H9 (cell line): ENCODE results near the gene FBXO21. TPM values are rescaled to one million over a fixed set of nuclear protein-coding genes. Genes with fewer than 3 reads are reported as not detected.
"Not testable (repeated sequence)": the region's sequence is repeated elsewhere in the genome, so short reads cannot be mapped to it uniquely, and the experiment has no call there.

Experiments
- DNase-seq: peaks from one replicate; pipeline ENCODE4 v3.0.0-alpha.2; 2017
- H2AFZ ChIP-seq: one replicate; pipeline ENCODE4 v1.6.1; 2013; ENCODE audit warnings: mild to moderate bottlenecking, low read length, control low read depth, moderate library complexity
- H2AK5ac ChIP-seq: 2 replicates; pipeline ENCODE4 v1.6.1; 2013; ENCODE audit warnings: low read length, control low read depth, mixed read lengths; ENCODE audit not compliant: insufficient read length
- H2BK120ac ChIP-seq: one replicate; pipeline ENCODE4 v1.6.1; 2013; ENCODE audit warnings: low read depth, mild to moderate bottlenecking, low read length, control low read depth, inconsistent platforms; ENCODE audit not compliant: poor library complexity, severe bottlenecking
- H2BK12ac ChIP-seq: 2 replicates; pipeline ENCODE4 v1.6.1; 2013; ENCODE audit warnings: low read length, control low read depth, mixed read lengths, low read depth; ENCODE audit not compliant: insufficient read length
- H2BK15ac ChIP-seq: 2 replicates; pipeline ENCODE4 v1.6.1; 2013; ENCODE audit warnings: low read depth, low read length, control low read depth
- H2BK20ac ChIP-seq: one replicate; pipeline ENCODE4 v1.6.1; 2013; ENCODE audit warnings: low read depth, mild to moderate bottlenecking, low read length, control low read depth, inconsistent platforms; ENCODE audit not compliant: poor library complexity, severe bottlenecking
- H2BK5ac ChIP-seq: 2 replicates; pipeline ENCODE4 v1.6.1; 2013; ENCODE audit warnings: low read length, control low read depth, mixed read lengths; ENCODE audit not compliant: insufficient read length
- H3K14ac ChIP-seq: 2 replicates; pipeline ENCODE4 v1.6.1; 2013; ENCODE audit warnings: low read length, control low read depth; ENCODE audit not compliant: insufficient read depth
- H3K18ac ChIP-seq: 2 replicates; pipeline ENCODE4 v1.6.1; 2013; ENCODE audit warnings: low read depth, mild to moderate bottlenecking, mixed read lengths, low read length, control low read depth; ENCODE audit not compliant: insufficient read length
- H3K23ac ChIP-seq: 2 replicates; pipeline ENCODE4 v1.6.1; 2013; ENCODE audit warnings: low read length, control low read depth, mixed read lengths, low read depth; ENCODE audit not compliant: insufficient read length
- H3K23me2 ChIP-seq: 2 replicates; pipeline ENCODE4 v1.6.1; 2013; ENCODE audit warnings: low read depth, mild to moderate bottlenecking, mixed read lengths, low read length, control low read depth; ENCODE audit not compliant: insufficient read length, poor library complexity, severe bottlenecking
- H3K27ac ChIP-seq: 2 replicates; pipeline ENCODE4 v1.5.1; 2013; ENCODE audit warnings: low read length, control low read depth, mixed read lengths, low read depth; ENCODE audit not compliant: insufficient read length
- H3K27me3 ChIP-seq: 2 replicates; pipeline ENCODE4 v1.6.1; 2013; ENCODE audit warnings: low read length, control low read depth, inconsistent platforms; ENCODE audit not compliant: insufficient read depth
- H3K4ac ChIP-seq: 2 replicates; pipeline ENCODE4 v1.6.1; 2013; ENCODE audit warnings: low read depth, mild to moderate bottlenecking, control low read depth, inconsistent platforms, low read length, moderate library complexity
- H3K4me1 ChIP-seq: 2 replicates; pipeline ENCODE4 v1.6.1; 2013; ENCODE audit warnings: low read length, control low read depth, inconsistent platforms; ENCODE audit not compliant: insufficient read depth
- H3K4me2 ChIP-seq: 2 replicates; pipeline ENCODE4 v1.6.1; 2013; ENCODE audit warnings: low read length, control low read depth, mixed read lengths; ENCODE audit not compliant: insufficient read length, insufficient read depth
- H3K56ac ChIP-seq: 2 replicates; pipeline ENCODE4 v1.6.1; 2013; ENCODE audit warnings: low read depth, mild to moderate bottlenecking, mixed read lengths, low read length, control low read depth; ENCODE audit not compliant: insufficient read length
- H3K79me1 ChIP-seq: 2 replicates; pipeline ENCODE4 v1.6.1; 2013; ENCODE audit warnings: low read depth, mild to moderate bottlenecking, moderate library complexity, low read length, control low read depth, inconsistent platforms; ENCODE audit not compliant: insufficient read depth, poor library complexity, severe bottlenecking
- H3K79me2 ChIP-seq: 2 replicates; pipeline ENCODE4 v1.6.1; 2013; ENCODE audit warnings: low read length, control low read depth, inconsistent platforms; ENCODE audit not compliant: insufficient read depth
- H3K9ac ChIP-seq: 2 replicates; pipeline ENCODE4 v1.6.1; 2013; ENCODE audit warnings: low read length, control low read depth, mixed read lengths; ENCODE audit not compliant: insufficient read length; ENCODE audit errors: extremely low read depth
- H3K9me3 ChIP-seq: one replicate; pipeline ENCODE4 v1.6.1; 2013; ENCODE audit warnings: low read depth, low read length, inconsistent platforms; ENCODE audit not compliant: control insufficient read depth
- H3T11ph ChIP-seq: one replicate; pipeline ENCODE4 v1.6.1; 2013; ENCODE audit warnings: mild to moderate bottlenecking, low read length, control low read depth, inconsistent platforms
- H4K20me1 ChIP-seq: one replicate; pipeline ENCODE4 v1.6.1; 2013; ENCODE audit not compliant: control insufficient read depth, insufficient read length, insufficient read depth
- H4K5ac ChIP-seq: 2 replicates; pipeline ENCODE4 v1.6.1; 2013; ENCODE audit warnings: low read depth, mild to moderate bottlenecking, mixed read lengths, low read length, control low read depth; ENCODE audit not compliant: insufficient read length
- H4K8ac ChIP-seq: replicated peaks from 2 replicates; pipeline ENCODE4 v1.6.1; 2013; ENCODE audit warnings: low read length, control low read depth, mixed read lengths, low read depth; ENCODE audit not compliant: insufficient read length
- H4K91ac ChIP-seq: 2 replicates; pipeline ENCODE4 v1.6.1; 2013; ENCODE audit warnings: low read depth, mild to moderate bottlenecking, moderate library complexity, mixed read lengths, low read length, control low read depth; ENCODE audit not compliant: insufficient read length
- H3K27ac Mint-ChIP-seq, 3 experiments: 2 replicates in 2 of 3; 3 replicates in 1 of 3; pipeline ENCODE4 v1.8.0; 2020 to 2021; ENCODE audit warnings: mixed read lengths in 3 of 3, mild to moderate bottlenecking in 1 of 3, moderate library complexity in 1 of 3
- H3K27me3 Mint-ChIP-seq: 2 replicates; pipeline ENCODE4 v1.8.0; 2021; ENCODE audit warnings: low read depth, mild to moderate bottlenecking, moderate library complexity, mixed read lengths
- H3K36me3 Mint-ChIP-seq, 3 experiments: 2 replicates in 2 of 3; 3 replicates in 1 of 3; pipeline ENCODE4 v1.8.0; 2020 to 2021; ENCODE audit warnings: low read depth in 3 of 3, mixed read lengths in 3 of 3; ENCODE audit not compliant: insufficient read depth in 1 of 3
- H3K4me1 Mint-ChIP-seq, 2 experiments: 2 replicates each; pipeline ENCODE4 v1.8.0; 2020; ENCODE audit warnings: mixed read lengths in 2 of 2
- H3K4me3 Mint-ChIP-seq, 2 experiments: 2 replicates in 1 of 2; 3 replicates in 1 of 2; pipeline ENCODE4 v1.8.0; 2020 to 2021; ENCODE audit warnings: mild to moderate bottlenecking in 2 of 2, mixed read lengths in 2 of 2, moderate library complexity in 1 of 2
- H3K9me3 Mint-ChIP-seq, 2 experiments: 2 replicates in 1 of 2; 3 replicates in 1 of 2; pipeline ENCODE4 v1.8.0; 2020; ENCODE audit warnings: mild to moderate bottlenecking in 2 of 2, mixed read lengths in 2 of 2, moderate library complexity in 1 of 2
- CTCF ChIP-seq: fragments of 200-600 bp; sonication (generic); conservative IDR thresholded peaks from 3 replicates; pipeline ENCODE4 v1.8.0; 2021; ENCODE audit warnings: antibody characterized with exemption, mild to moderate bottlenecking
- WGBS: extraction: QIAGEN DNeasy Blood & Tissue Kit; methylation state at CpG from one replicate; pipeline ENCODE4 v1.1.7; 2013; ENCODE audit warnings: missing lambda C conversion rate, low lambda C conversion rate, mixed read lengths; ENCODE audit not compliant: insufficient read length; ENCODE audit errors: extremely low coverage; 5-methylcytosine and 5-hydroxymethylcytosine counted together
- total RNA-seq: library from RNA; stranded (reverse); gene quantifications from 2 replicates; pipeline ENCODE4 v1.2.1, GENCODE V29; 2021

The FBXO21 gene
- total RNA-seq, 1 experiment from 2014 or later, result 58.6 TPM

DNA sequence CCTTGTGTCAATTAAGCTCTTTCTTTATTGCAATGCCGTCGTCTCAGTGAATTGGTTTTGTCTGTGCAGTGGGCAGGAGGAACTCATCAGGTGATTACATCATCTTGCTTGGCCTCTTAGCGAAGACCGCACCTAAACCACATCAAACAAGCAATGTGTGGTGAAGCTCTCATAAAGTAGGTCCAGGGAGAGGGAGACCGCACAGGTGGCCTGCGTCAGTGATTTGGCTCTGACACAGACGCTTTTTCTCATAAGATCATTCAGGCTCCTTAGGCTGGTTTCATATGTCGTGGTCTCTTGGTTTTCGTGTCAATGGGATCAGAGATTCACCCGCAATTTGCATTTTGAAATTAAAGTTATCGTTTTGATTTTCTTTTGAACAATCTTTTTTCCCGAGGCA is 84.4 kb downstream of the FBXO21 start:
- Histone ChIP-seq H2AFZ (no peak overlapping the region), H3K27me3 (no peaks in the 10 kb centered on the region), H3K56ac (no peak overlapping the region), H3K18ac (no peak overlapping the region), H3K4me1 (no peaks in the 10 kb centered on the region), H3K9me3 (no peaks in the 10 kb centered on the region), H4K5ac (no peak overlapping the region), H4K91ac (no peak overlapping the region), H3K9ac (no peak overlapping the region), H2BK5ac (no peak overlapping the region), H3K14ac (no peak overlapping the region), H3K27ac (no peak overlapping the region), H3K79me2 (no peaks in the 10 kb centered on the region), H3T11ph (no peak overlapping the region), H2AK5ac (no peak overlapping the region), H3K23ac (no peak overlapping the region), H2BK15ac (no peak overlapping the region), H2BK120ac (no peak overlapping the region), H2BK12ac (no peak overlapping the region), H2BK20ac (no peak overlapping the region), H4K8ac (no peak overlapping the region), H4K20me1 (no peaks in the 10 kb centered on the region), H3K4ac (no peak overlapping the region), H3K23me2 (no peaks in the 10 kb centered on the region), H3K79me1 (no peaks in the 10 kb centered on the region), H3K4me2 (no peak overlapping the region)
- Mint-ChIP-seq H3K27ac (no peak overlapping the region), H3K9me3 (peaks cover 2 to 4% of the 10 kb centered on the region in 2 experiments; a peak in 4 of 5 replicates), H3K4me1 (peaks cover 16 to 23% of the 10 kb centered on the region in 2 experiments), H3K36me3 (no peaks in the 10 kb centered on the region), H3K4me3 (no peak overlapping the region), H3K27me3 (peaks cover 12% of the 10 kb centered on the region)
- TF ChIP-seq CTCF, result no peak
- no peak for DNase-seq
- WGBS, result no CpG with 5 or more reads among the region's 12 CpGs

GRCh38 chr12:117104003-117104402 is 86.3 kb downstream of the FBXO21 start:
- no CpG with 5 or more reads among the region's 2 CpGs for WGBS
- H3K4me1 Mint-ChIP-seq, result peaks cover 16 to 32% of the 10 kb centered on the region in 2 experiments
- not testable (repeated sequence) for H3K9ac ChIP-seq, H3T11ph ChIP-seq, H4K20me1 ChIP-seq, H3K27me3 ChIP-seq, DNase-seq, H2BK15ac ChIP-seq, H4K8ac ChIP-seq, H3K27ac ChIP-seq, H2AFZ ChIP-seq, H3K9me3 ChIP-seq, H2BK5ac ChIP-seq, H3K79me2 ChIP-seq, H3K56ac ChIP-seq, H2BK12ac ChIP-seq, H2BK20ac ChIP-seq, H3K4me3 Mint-ChIP-seq, H3K36me3 Mint-ChIP-seq, H3K23me2 ChIP-seq, H3K4ac ChIP-seq, H3K9me3 Mint-ChIP-seq, H3K79me1 ChIP-seq, H3K14ac ChIP-seq, H3K23ac ChIP-seq, H3K4me2 ChIP-seq, H3K4me1 ChIP-seq, H3K18ac ChIP-seq, H4K91ac ChIP-seq, H2BK120ac ChIP-seq, H2AK5ac ChIP-seq, H4K5ac ChIP-seq, H3K27ac Mint-ChIP-seq
- peaks cover 28% of the 10 kb centered on the region for H3K27me3 Mint-ChIP-seq
